Smooth muscle cell (in vitro differentiated cells): ENCODE data around the gene COP1. TPM values are rescaled to one million over a fixed set of nuclear protein-coding genes. Genes with fewer than 3 reads are reported as not detected.

ENCODE experiments used
- DNase-seq: peaks from one replicate; lab custom pipeline; 2025; ENCODE audit not compliant: unreplicated experiment; lab: John Stamatoyannopoulos, UW
- H2AFZ ChIP-seq: fragments of 200-600 bp; sonication (generic); 2 replicates; pipeline ENCODE4 v1.6.0; 2016; ENCODE audit warnings: antibody characterized with exemption, low read depth, mild to moderate bottlenecking
- H3F3A ChIP-seq: fragments of 200-600 bp; sonication (generic); 2 replicates; pipeline ENCODE4 v1.6.0; 2017; ENCODE audit warnings: antibody characterized with exemption, low read depth
- H3K27ac ChIP-seq: fragments of 200-600 bp; sonication (generic); 2 replicates; pipeline ENCODE4 v1.5.1; 2016; ENCODE audit warnings: low read depth, mild to moderate bottlenecking
- H3K27me3 ChIP-seq: fragments of 200-600 bp; sonication (generic); 2 replicates; pipeline ENCODE4 v1.6.1; 2016; ENCODE audit warnings: low read depth, mild to moderate bottlenecking
- H3K36me3 ChIP-seq: fragments of 200-600 bp; sonication (generic); 2 replicates; pipeline ENCODE4 v1.5.1; 2016; ENCODE audit warnings: low read depth
- H3K4me1 ChIP-seq: fragments of 200-600 bp; sonication (generic); 2 replicates; pipeline ENCODE4 v1.5.1; 2016; ENCODE audit warnings: low read depth
- H3K4me2 ChIP-seq: fragments of 200-600 bp; sonication (generic); 2 replicates; pipeline ENCODE4 v1.6.0; 2016; ENCODE audit warnings: mild to moderate bottlenecking
- H3K4me3 ChIP-seq: fragments of 200-600 bp; sonication (generic); 2 replicates; pipeline ENCODE4 v1.5.1; 2016; ENCODE audit warnings: mild to moderate bottlenecking
- H3K79me2 ChIP-seq: fragments of 200-600 bp; sonication (generic); 2 replicates; pipeline ENCODE4 v1.6.0; 2016; ENCODE audit warnings: low read depth, mild to moderate bottlenecking
- H3K9ac ChIP-seq: fragments of 200-600 bp; sonication (generic); 2 replicates; pipeline ENCODE4 v1.6.0; 2016; ENCODE audit warnings: low read depth
- H3K9me3 ChIP-seq: fragments of 200-600 bp; sonication (generic); replicated peaks from 2 replicates; pipeline ENCODE4 v1.5.1; 2016; ENCODE audit warnings: low read depth
- H4K20me1 ChIP-seq: fragments of 200-600 bp; sonication (generic); 2 replicates; pipeline ENCODE4 v1.6.0; 2016; ENCODE audit warnings: low read depth
- WGBS: methylation state at CpG from one replicate; pipeline ENCODE4 v1.1.7; 2016; ENCODE audit warnings: low lambda C conversion rate; 5-methylcytosine and 5-hydroxymethylcytosine counted together
- polyA plus RNA-seq: library from polyadenylated mRNA; unstranded; fragments of >200 nt; fragmentation: Nextera tagmentation; extraction: Ambion mirVana; gene quantifications from 2 replicates; pipeline ENCODE4 v1.2.1, GENCODE V29; 2016
- total RNA-seq: library from RNA; depleted of rRNA; stranded (reverse); fragments of >200 nt; gene quantifications from 2 replicates; pipeline ENCODE4 v1.2.3, GENCODE V29; 2014
- TF ChIP-seq, protein P1 (sequence below): fragments of 200-600 bp; sonication (generic); IDR thresholded peaks from 2 replicates; pipeline ENCODE4 v1.5.1; 2017; ENCODE audit warnings: borderline replicate concordance, mild to moderate bottlenecking, antibody characterized with exemption; ENCODE audit not compliant: insufficient read depth, poor library complexity, severe bottlenecking

COP1 gene
- total and polyA plus RNA-seq, 2 experiments from 2014 or later: 44.8 to 68.2 TPM

- Histone ChIP-seq H3F3A (no peaks in the 10 kb centered on the region), H3K36me3 (no peaks in the 10 kb centered on the region), H3K4me1 (no peaks in the 10 kb centered on the region), H3K4me3 (peak overlapping the region; percentile 26), H4K20me1 (peaks cover 68% of the 10 kb centered on the region), H3K9me3 (no peaks in the 10 kb centered on the region), H3K27me3 (no peaks in the 10 kb centered on the region), H3K9ac (no peak overlapping the region), H3K27ac (no peak overlapping the region), H3K79me2 (peaks cover 66% of the 10 kb centered on the region), H3K4me2 (no peak overlapping the region), H2AFZ (no peak overlapping the region)
- 94% methylated on average over 4 of the region's 4 CpGs for WGBS
- DNase-seq: no peak
- TF ChIP-seq, protein P1, sequence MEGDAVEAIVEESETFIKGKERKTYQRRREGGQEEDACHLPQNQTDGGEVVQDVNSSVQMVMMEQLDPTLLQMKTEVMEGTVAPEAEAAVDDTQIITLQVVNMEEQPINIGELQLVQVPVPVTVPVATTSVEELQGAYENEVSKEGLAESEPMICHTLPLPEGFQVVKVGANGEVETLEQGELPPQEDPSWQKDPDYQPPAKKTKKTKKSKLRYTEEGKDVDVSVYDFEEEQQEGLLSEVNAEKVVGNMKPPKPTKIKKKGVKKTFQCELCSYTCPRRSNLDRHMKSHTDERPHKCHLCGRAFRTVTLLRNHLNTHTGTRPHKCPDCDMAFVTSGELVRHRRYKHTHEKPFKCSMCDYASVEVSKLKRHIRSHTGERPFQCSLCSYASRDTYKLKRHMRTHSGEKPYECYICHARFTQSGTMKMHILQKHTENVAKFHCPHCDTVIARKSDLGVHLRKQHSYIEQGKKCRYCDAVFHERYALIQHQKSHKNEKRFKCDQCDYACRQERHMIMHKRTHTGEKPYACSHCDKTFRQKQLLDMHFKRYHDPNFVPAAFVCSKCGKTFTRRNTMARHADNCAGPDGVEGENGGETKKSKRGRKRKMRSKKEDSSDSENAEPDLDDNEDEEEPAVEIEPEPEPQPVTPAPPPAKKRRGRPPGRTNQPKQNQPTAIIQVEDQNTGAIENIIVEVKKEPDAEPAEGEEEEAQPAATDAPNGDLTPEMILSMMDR: no peak
These were observed 56.9 kb downstream of the COP1 start for GRCh38 chr1:176149939-176150807.

DNA sequence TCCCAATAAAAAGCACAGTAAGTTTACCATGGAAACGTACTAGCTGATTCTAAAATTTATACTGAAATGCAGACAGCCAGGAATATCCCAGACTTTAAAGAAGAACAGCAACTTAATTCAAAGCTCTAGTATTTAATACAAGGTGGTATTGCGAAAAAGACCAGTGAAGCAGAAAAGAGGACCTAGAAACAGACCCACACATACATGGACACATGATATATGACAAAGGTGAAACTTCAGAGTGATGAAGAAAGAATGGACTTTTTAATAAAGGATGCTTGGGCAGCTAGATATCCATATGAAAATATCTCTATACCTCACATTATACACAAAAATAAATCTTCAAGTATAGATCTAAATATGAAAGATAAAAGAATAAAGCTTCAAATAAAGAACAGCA is 62.6 kb downstream of the COP1 start:
- H3K36me3 ChIP-seq: no peaks in the 10 kb centered on the region
- H3K4me2 ChIP-seq: no peak overlapping the region
- H3F3A ChIP-seq: no peaks in the 10 kb centered on the region
- no peak for DNase-seq
- no peak overlapping the region for H3K9ac ChIP-seq
- peaks cover 83% of the 10 kb centered on the region for H4K20me1 ChIP-seq
- TF ChIP-seq, protein P1: no peak
- 98% methylated on average over 2 of the region's 2 CpGs for WGBS
- no peak overlapping the region for H2AFZ ChIP-seq
- H3K79me2 ChIP-seq: peaks cover 71% of the 10 kb centered on the region
- no peaks in the 10 kb centered on the region for H3K4me1 ChIP-seq
- no peaks in the 10 kb centered on the region for H3K27me3 ChIP-seq
- no peaks in the 10 kb centered on the region for H3K9me3 ChIP-seq
- H3K27ac ChIP-seq: no peak overlapping the region
- no peak overlapping the region for H3K4me3 ChIP-seq

DNA sequence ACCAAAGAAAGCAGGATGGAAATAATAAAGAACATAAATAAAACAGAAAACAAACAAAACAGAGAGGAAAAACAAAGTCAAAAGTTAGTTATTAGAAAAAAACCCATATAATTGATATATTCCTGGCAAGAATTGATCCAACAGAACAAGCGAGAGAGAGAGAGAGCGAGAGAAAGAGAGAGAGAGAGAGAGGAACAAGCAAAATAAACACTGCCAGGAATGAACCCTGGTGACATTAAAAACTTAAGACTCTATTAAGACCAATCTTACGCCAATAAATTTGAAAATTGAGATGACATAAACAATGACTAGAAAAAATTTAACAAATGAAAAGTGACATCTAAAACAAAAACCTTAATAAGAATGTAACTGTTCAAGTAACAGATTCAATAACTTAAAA is 64.1 kb downstream of the COP1 start:
- Histone ChIP-seq H3K4me2 (no peak overlapping the region), H4K20me1 (peaks cover 84% of the 10 kb centered on the region), H3K27me3 (no peaks in the 10 kb centered on the region), H3K27ac (no peak overlapping the region), H3F3A (no peaks in the 10 kb centered on the region), H3K4me3 (no peak overlapping the region), H3K36me3 (no peaks in the 10 kb centered on the region), H3K4me1 (no peaks in the 10 kb centered on the region), H3K79me2 (peaks cover 67% of the 10 kb centered on the region), H3K9me3 (no peaks in the 10 kb centered on the region), H3K9ac (no peak overlapping the region), H2AFZ (no peak overlapping the region)
- TF ChIP-seq, protein P1: no peak
- 82% methylated on average over 3 of the region's 3 CpGs for WGBS
- DNase-seq: no peak

DNA sequence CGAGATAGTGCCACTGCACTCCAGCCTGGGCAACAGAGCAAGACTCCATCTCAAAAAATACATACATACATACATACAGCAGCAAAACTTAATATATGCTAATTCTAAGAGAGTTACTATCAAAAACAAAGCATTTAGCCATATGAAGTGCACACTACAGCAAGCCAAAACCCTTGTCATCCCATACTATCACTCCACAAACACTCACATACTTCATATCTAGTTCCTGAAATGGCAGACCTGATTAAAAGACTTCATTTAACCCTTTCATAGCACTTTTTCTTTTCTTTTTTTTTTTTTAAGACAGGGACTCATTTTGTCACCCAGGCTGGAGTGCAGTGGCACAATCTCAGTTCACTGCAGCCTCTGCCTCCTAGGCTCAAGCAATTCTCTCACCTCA is 65.6 kb downstream of the COP1 start:
- peaks cover 74% of the 10 kb centered on the region for H3K79me2 ChIP-seq
- TF ChIP-seq, protein P1: no peak
- no peaks in the 10 kb centered on the region for H3K27me3 ChIP-seq
- H3K4me3 ChIP-seq: no peak overlapping the region
- no peaks in the 10 kb centered on the region for H3K36me3 ChIP-seq
- DNase-seq: no peak
- no peaks in the 10 kb centered on the region for H3K9me3 ChIP-seq
- no peak overlapping the region for H3K4me2 ChIP-seq
- H3K4me1 ChIP-seq: no peaks in the 10 kb centered on the region
- H4K20me1 ChIP-seq: peaks cover 99% of the 10 kb centered on the region
- H2AFZ ChIP-seq: no peak overlapping the region
- WGBS: 100% methylated on average over 1 of the region's 1 CpG
- H3K9ac ChIP-seq: no peak overlapping the region
- H3K27ac ChIP-seq: no peak overlapping the region
- H3F3A ChIP-seq: no peaks in the 10 kb centered on the region
